Heart left ventricle (tissue), 16 donors: Measurements from ENCODE around the gene GRPEL2. TPM values are rescaled to one million over a fixed set of nuclear protein-coding genes. Genes with fewer than 3 reads are reported as not detected.

Experiments
- ATAC-seq, 4 donors: fragments of 200-7000 bp; cut with Tn5 transposase; one replicate each; pipeline ENCODE4 v1.9.1; 2020 to 2022; ENCODE audit warnings: moderate library complexity in 4 of 4, mild to moderate bottlenecking in 3 of 4, moderate number of reproducible peaks in 1 of 4
- DNase-seq, 5 donors: peaks; one replicate each; pipeline ENCODE4 v3.0.0-alpha.2; 2020
- H3K27ac ChIP-seq, 12 donors: fragments of 200-600 bp; sonication (generic) in 4 of 12; one replicate each; pipeline versions ENCODE4 v1.5.0 to v1.8.0; 2016 to 2022; ENCODE audit warnings: mild to moderate bottlenecking in 2 of 12
- H3K27me3 ChIP-seq, 9 donors: fragments of 200-600 bp; sonication (generic) in 2 of 9; one replicate each; pipeline versions ENCODE4 v1.5.1 to v1.8.0; 2016 to 2022; ENCODE audit warnings: mild to moderate bottlenecking in 3 of 9
- H3K36me3 ChIP-seq, 9 donors: fragments of 200-600 bp; sonication (generic) in 2 of 9; one replicate each; pipeline versions ENCODE4 v1.5.0 to v1.8.0; 2018 to 2022; ENCODE audit warnings: mild to moderate bottlenecking in 2 of 9
- H3K4me1 ChIP-seq, 12 donors: fragments of 200-600 bp; sonication (generic) in 4 of 12; one replicate each; pipeline versions ENCODE4 v1.5.0 to v1.8.0; 2016 to 2022; ENCODE audit warnings: mild to moderate bottlenecking in 3 of 12
- H3K4me3 ChIP-seq, 12 donors: fragments of 200-600 bp; sonication (generic) in 4 of 12; one replicate each; pipeline versions ENCODE4 v1.5.0 to v1.8.0; 2017 to 2022; ENCODE audit warnings: mild to moderate bottlenecking in 9 of 12, moderate library complexity in 4 of 12
- H3K9me3 ChIP-seq, 12 donors: fragments of 200-600 bp; sonication (generic) in 4 of 12; one replicate each; pipeline versions ENCODE4 v1.5.0 to v1.8.0; 2016 to 2022; ENCODE audit warnings: mild to moderate bottlenecking in 1 of 12
- POLR2A ChIP-seq, 2 donors: fragments of 450-650 bp; IDR thresholded peaks; one replicate each; pipeline ENCODE4 v1.6.1; 2017; ENCODE audit warnings: antibody characterized with exemption in 2 of 2, mild to moderate bottlenecking in 2 of 2, moderate library complexity in 2 of 2
- WGBS, 4 donors: extraction: QIAGEN DNeasy Blood & Tissue Kit in 2 of 4; methylation state at CpG; one replicate each; pipeline versions ENCODE4 v1.1.5 to v1.1.7; 2013 to 2018; 5-methylcytosine and 5-hydroxymethylcytosine counted together
- intact Hi-C, 10 donors: fragments of 100-400 bp; cut with DNase I; formaldehyde crosslinking; loops; one replicate each; pipeline versions ENCODE4 v1.11.1 to v1.14.2; 2022
- polyA plus RNA-seq, 2 donors: library from polyadenylated mRNA; stranded (reverse); fragments of 200-250 nt; gene quantifications; one replicate each; pipeline ENCODE4 v1.2.3, GENCODE V29; 2013
- total RNA-seq, 9 donors: library from RNA; depleted of rRNA in 2 of 9; stranded (reverse); fragments of >200 nt in 2 of 9; fragmentation: NEBNext Ultra II Directional in 3 of 9; extraction: Animal tissue kit (Norgen Biotek cat#: 25700) in 3 of 9; gene quantifications; one replicate each; pipeline versions ENCODE4 v1.1.0 to v1.2.4, GENCODE V29; 2016 to 2023
- TF ChIP-seq, protein P1 (sequence below), 12 donors: fragments of 200-600 bp; sonication (generic) in 4 of 12; IDR thresholded peaks; one replicate each; pipeline versions ENCODE4 v1.5.0 to v1.8.0; 2018 to 2022; ENCODE audit warnings: antibody characterized with exemption in 12 of 12, mild to moderate bottlenecking in 5 of 12
- donor health status: ischemic (EF 13 %, LVEDD 7.1; RV severe dilation, severe dysfunction).
- donor health status: healthy with polysubstance abuse.
- donor health status: DM: no; HTN: yes; CAD: no.
- donor health status: DM: no; HTN: no; CAD: no.
- donor health status: ischemic (EF 25% LVEDD 6.9; RV normal size, moderate dysfunction).
- donor health status: ischemic (EF 25% LVEDD 5.7; RV mildly dilated, moderate dysfunction).
- donor health status: healthy.
- donor health status: DM: yes; HTN: yes; CAD: no.
- donor health status: ischemic (EF 35%, LVEDD 5.7; RV mildly dilated, moderate dysfunction).
- donor health status: nonischemic (EF 11% LVEDD 7.7; RV severe dilation, severe dysfunction).
- donor health status: DM: yes; HTN: yes; CAD: no.
- donor health status: PGD.
- donor health status: ischemic (EF 29% LVEDD 5.4; RV normal size, mild dysfunction).
- donor health status: nonischemic (EF 23%, LVEDD 6.1; RV moderate dilation, normal function).

The GRPEL2 gene
- total and polyA plus RNA-seq, 11 donors: 5.1 to 14.0 (median 9.3) TPM

DNA sequence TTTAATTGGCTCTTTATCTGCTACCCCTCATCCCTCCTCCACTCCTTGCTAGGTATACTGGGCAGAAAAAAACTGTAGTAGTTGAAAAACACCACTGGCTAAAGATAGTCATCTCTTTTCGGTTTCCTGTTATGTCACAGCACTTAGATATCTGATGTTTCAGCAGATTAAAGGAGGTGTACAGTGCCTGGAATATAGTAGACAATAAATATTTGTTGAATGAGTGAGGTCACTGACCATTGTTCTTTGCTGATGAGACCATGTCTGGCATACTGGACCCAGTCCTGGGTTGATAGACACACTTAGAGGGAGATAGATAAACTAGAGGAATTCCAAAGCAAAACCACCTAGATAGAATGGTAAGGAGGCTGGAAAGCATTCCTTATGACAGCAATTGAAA lies 3.2 kb downstream of the GRPEL2 start:
- intact Hi-C loops: loop anchor here in 3 of 10 donors (5.0 to 10.0 kb wide), 3 partner anchors 61 to 214 kb away; no protein-coding TSS in a partner anchor
- Histone ChIP-seq H3K4me1 (peaks cover 0 to 52% (median 18%) of the 10 kb centered on the region in 12 donors), H3K27me3 (no peaks in the 10 kb centered on the region), H3K27ac (peak overlapping the region in 5 of 12 donors; percentile 5 to 61 (median 25)), H3K4me3 (peak overlapping the region in 1 of 12 donors; percentile 6), H3K36me3 (peaks cover 2 to 65% (median 59%) of the 10 kb centered on the region in 9 donors), H3K9me3 (no peaks in the 10 kb centered on the region)
- ATAC-seq (no peak), DNase-seq (no peak)
- 54 to 76% (median 65%) methylated on average over 1 of the region's 1 CpG for WGBS, 4 donors
- TF ChIP-seq, protein P1, sequence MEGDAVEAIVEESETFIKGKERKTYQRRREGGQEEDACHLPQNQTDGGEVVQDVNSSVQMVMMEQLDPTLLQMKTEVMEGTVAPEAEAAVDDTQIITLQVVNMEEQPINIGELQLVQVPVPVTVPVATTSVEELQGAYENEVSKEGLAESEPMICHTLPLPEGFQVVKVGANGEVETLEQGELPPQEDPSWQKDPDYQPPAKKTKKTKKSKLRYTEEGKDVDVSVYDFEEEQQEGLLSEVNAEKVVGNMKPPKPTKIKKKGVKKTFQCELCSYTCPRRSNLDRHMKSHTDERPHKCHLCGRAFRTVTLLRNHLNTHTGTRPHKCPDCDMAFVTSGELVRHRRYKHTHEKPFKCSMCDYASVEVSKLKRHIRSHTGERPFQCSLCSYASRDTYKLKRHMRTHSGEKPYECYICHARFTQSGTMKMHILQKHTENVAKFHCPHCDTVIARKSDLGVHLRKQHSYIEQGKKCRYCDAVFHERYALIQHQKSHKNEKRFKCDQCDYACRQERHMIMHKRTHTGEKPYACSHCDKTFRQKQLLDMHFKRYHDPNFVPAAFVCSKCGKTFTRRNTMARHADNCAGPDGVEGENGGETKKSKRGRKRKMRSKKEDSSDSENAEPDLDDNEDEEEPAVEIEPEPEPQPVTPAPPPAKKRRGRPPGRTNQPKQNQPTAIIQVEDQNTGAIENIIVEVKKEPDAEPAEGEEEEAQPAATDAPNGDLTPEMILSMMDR (IDR thresholded peaks at IDR 0.05): no peak
- no peak for TF ChIP-seq POLR2A (IDR thresholded peaks at IDR 0.05)

GRCh38 chr5:149349382-149349781 lies 4.1 kb downstream of the GRPEL2 start:
- 84 to 90% (median 87%) methylated on average over 4 of the region's 4 CpGs for WGBS, 4 donors
- H3K27me3 ChIP-seq: no peaks in the 10 kb centered on the region
- H3K27ac ChIP-seq: peak overlapping the region in 2 of 12 donors; percentile 26 to 61
- peaks cover 0 to 44% (median 15%) of the 10 kb centered on the region in 12 donors for H3K4me1 ChIP-seq
- DNase-seq (no peak), ATAC-seq (no peak)
- no peaks in the 10 kb centered on the region for H3K9me3 ChIP-seq
- H3K4me3 ChIP-seq: no peak overlapping the region
- intact Hi-C loops: loop anchor here in 3 of 10 donors (5.0 to 10.0 kb wide), 3 partner anchors 62 to 215 kb away; no protein-coding TSS in a partner anchor
- no peak for TF ChIP-seq POLR2A (IDR thresholded peaks at IDR 0.05)
- TF ChIP-seq, protein P1 (IDR thresholded peaks at IDR 0.05): no peak
- peaks cover 2 to 73% (median 67%) of the 10 kb centered on the region in 9 donors for H3K36me3 ChIP-seq

DNA sequence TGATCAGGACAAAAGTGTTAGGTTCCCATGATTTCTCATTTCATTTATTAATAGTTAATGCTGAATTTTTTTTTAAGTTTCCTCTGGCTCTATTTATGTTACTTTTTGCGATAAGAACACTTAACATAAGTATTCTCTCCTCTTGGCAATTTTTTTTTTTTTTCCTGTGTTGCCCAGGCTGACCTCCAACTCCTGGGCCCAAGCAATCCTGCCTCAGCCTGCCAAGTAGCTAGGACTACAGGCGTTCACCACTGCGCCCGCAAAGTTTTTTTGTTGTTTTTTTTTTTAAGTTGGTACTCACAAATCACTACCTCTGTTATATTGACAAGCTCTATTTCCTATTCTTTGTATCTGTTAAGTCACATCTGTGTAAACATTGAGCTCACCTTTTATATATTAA lies 6.9 kb downstream of the GRPEL2 start:
- no peak for ATAC-seq
- no peaks in the 10 kb centered on the region for H3K27me3 ChIP-seq
- H3K36me3 ChIP-seq: peaks cover 2 to 82% (median 81%) of the 10 kb centered on the region in 9 donors
- no peaks in the 10 kb centered on the region for H3K9me3 ChIP-seq
- no peak overlapping the region for H3K4me3 ChIP-seq
- TF ChIP-seq, protein P1 (IDR thresholded peaks at IDR 0.05): no peak
- TF ChIP-seq POLR2A (IDR thresholded peaks at IDR 0.05): no peak
- DNase-seq: no peak
- peak overlapping the region in 7 of 12 donors; percentile 7 to 51 (median 33) for H3K27ac ChIP-seq
- intact Hi-C loops: loop anchor here in 1 of 10 donors (10.0 kb wide), 1 partner anchor 227 kb away; no protein-coding TSS in a partner anchor
- peaks cover 0 to 25% (median 5%) of the 10 kb centered on the region in 12 donors for H3K4me1 ChIP-seq
- 43 to 62% (median 49%) methylated on average over 4 of the region's 4 CpGs for WGBS, 4 donors

- Histone ChIP-seq H3K27me3 (no peaks in the 10 kb centered on the region), H3K9me3 (no peaks in the 10 kb centered on the region), H3K4me3 (no peak overlapping the region), H3K36me3 (peaks cover 2 to 68% (median 64%) of the 10 kb centered on the region in 9 donors), H3K27ac (no peak overlapping the region), H3K4me1 (peaks cover 0 to 23% (median 12%) of the 10 kb centered on the region in 12 donors)
- 92 to 95% (median 93%) methylated on average over 2 of the region's 2 CpGs for WGBS, 4 donors
- intact Hi-C loops: loop anchor here in 1 of 10 donors (10.0 kb wide), 1 partner anchor 229 kb away; no protein-coding TSS in a partner anchor
- ATAC-seq (no peak), DNase-seq (no peak)
- TF ChIP-seq, protein P1 (IDR thresholded peaks at IDR 0.05): no peak
- no peak for TF ChIP-seq POLR2A (IDR thresholded peaks at IDR 0.05)
Measured at GRCh38 chr5:149353911-149354310, 8.6 kb downstream of the GRPEL2 start.
